Measurements from ENCODE around the gene CDY1.
"Not testable (repeated sequence)": the region's sequence is repeated elsewhere in the genome, so short reads cannot be mapped to it uniquely, and the experiment has no call there.

GRCh38 chrY:25639852-25640251, 17.9 kb downstream of the CDY1 start:
- not testable (repeated sequence) for TF ChIP-seq TAF1 (IDR thresholded peaks at IDR 0.05; ENCODE audit: low read depth); CTCF (IDR thresholded peaks at IDR 0.05; ENCODE audit: poor library complexity, severe bottlenecking); EP300 (conservative IDR thresholded peaks at IDR 0.05; ENCODE audit: poor library complexity, severe bottlenecking)
